Gastroesophageal sphincter (tissue), 4 donors: ENCODE measurements around the gene SLC47A2. TPM values are rescaled to one million over a fixed set of nuclear protein-coding genes. Genes with fewer than 3 reads are reported as not detected.
"Not testable (repeated sequence)": the region's sequence is repeated elsewhere in the genome, so short reads cannot be mapped to it uniquely, and the experiment has no call there.

ENCODE experiments used
- ATAC-seq: fragments of 150-250 bp; one replicate; pipeline ENCODE4 v1.9.1; 2016; ENCODE audit warnings: mild to moderate bottlenecking, moderate library complexity
- H3K27ac ChIP-seq, 4 donors: fragments of 200-600 bp; sonication (generic) in 3 of 4; 1 replicate in 3 of 4; 2 replicates in 1 of 4; pipeline ENCODE4 v1.5.1; 2016 to 2019
- H3K27me3 ChIP-seq: fragments of 200-600 bp; sonication (generic); one replicate; pipeline ENCODE4 v1.5.1; 2019
- H3K36me3 ChIP-seq, 2 donors: fragments of 200-600 bp; sonication (generic); one replicate each; pipeline ENCODE4 v1.5.1; 2019; ENCODE audit warnings: control low read depth in 1 of 2
- H3K4me1 ChIP-seq, 3 donors: fragments of 200-600 bp; sonication (generic); 1 replicate in 2 of 3; 2 replicates in 1 of 3; pipeline ENCODE4 v1.5.1; 2016 to 2019; ENCODE audit warnings: control low read depth in 2 of 3
- H3K4me3 ChIP-seq, 2 donors: fragments of 200-600 bp; sonication (generic); one replicate each; pipeline ENCODE4 v1.5.1; 2019; ENCODE audit warnings: mild to moderate bottlenecking in 1 of 2, moderate library complexity in 1 of 2
- H3K9me3 ChIP-seq, 3 donors: fragments of 200-600 bp; sonication (generic); one replicate each; pipeline ENCODE4 v1.5.1; 2017 to 2019; ENCODE audit warnings: control low read depth in 2 of 3
- CTCF ChIP-seq, 4 experiments: fragments of 200-600 bp in 2 of 4; fragments of 450-650 bp in 2 of 4; sonication (generic) in 1 of 4; IDR thresholded peaks; one replicate each; pipeline ENCODE4 v1.5.1; 2017 to 2019; ENCODE audit warnings: antibody characterized with exemption in 4 of 4, mild to moderate bottlenecking in 2 of 4, moderate library complexity in 2 of 4
- EP300 ChIP-seq: sonication (generic); formaldehyde crosslinking; IDR thresholded peaks from one replicate; pipeline ENCODE4 v1.6.1; 2017; ENCODE audit warnings: antibody characterized with exemption, mild to moderate bottlenecking
- POLR2A ChIP-seq, 2 donors: fragments of 450-650 bp; IDR thresholded peaks; one replicate each; pipeline ENCODE4 v1.6.1; 2017; ENCODE audit warnings: antibody characterized with exemption in 2 of 2, mild to moderate bottlenecking in 2 of 2, moderate library complexity in 1 of 2
- POLR2AphosphoS5 ChIP-seq: sonication (generic); formaldehyde crosslinking; IDR thresholded peaks from one replicate; pipeline ENCODE4 v1.6.1; 2017; ENCODE audit warnings: antibody characterized with exemption
- WGBS, 2 donors: methylation state at CpG; one replicate each; pipeline ENCODE4 v1.1.5; 2018; ENCODE audit warnings: low coverage in 1 of 2; 5-methylcytosine and 5-hydroxymethylcytosine counted together
- total RNA-seq, 4 donors: library from RNA; depleted of rRNA; stranded (reverse); fragments of >200 nt; gene quantifications; one replicate each; pipeline ENCODE4 v1.1.0, GENCODE V29; 2016

Gene SLC47A2
- total RNA-seq, 4 donors from 2014 or later = not detected

- TF ChIP-seq CTCF (IDR thresholded peaks at IDR 0.05) (no peak), POLR2A (IDR thresholded peaks at IDR 0.05) (no peak), EP300 (no peak), POLR2AphosphoS5 (no peak)
- no peak for ATAC-seq
- H3K4me1 ChIP-seq = peaks cover 0 to 14% (median 0%) of the 10 kb centered on the region in 3 donors
- H3K4me3 ChIP-seq = no peak overlapping the region
- H3K9me3 ChIP-seq = no peaks in the 10 kb centered on the region
- no peaks in the 10 kb centered on the region for H3K36me3 ChIP-seq
- WGBS, 2 donors = 50 to 80% methylated on average over 1 of the region's 10 CpGs
- H3K27me3 ChIP-seq = no peaks in the 10 kb centered on the region
- peak overlapping the region in 2 of 4 donors; percentile 33 to 41 for H3K27ac ChIP-seq
Observed at GRCh38 chr17:19703106-19703827, 13.1 kb downstream of the SLC47A2 start.

GRCh38 chr17:19702217-19702641, 14.2 kb downstream of the SLC47A2 start:
- Histone ChIP-seq H3K4me1 (peaks cover 0 to 14% (median 0%) of the 10 kb centered on the region in 3 donors), H3K36me3 (no peaks in the 10 kb centered on the region), H3K4me3 (no peak overlapping the region), H3K9me3 (no peaks in the 10 kb centered on the region), H3K27ac (peak overlapping the region in 1 of 4 donors; percentile 41), H3K27me3 (no peaks in the 10 kb centered on the region)
- whole genome bisulfite sequencing, 2 donors = 62 to 89% methylated on average over 3 to 4 of the region's 4 CpGs
- ATAC-seq = no peak
- TF ChIP-seq EP300 = no peak
- TF ChIP-seq CTCF (IDR thresholded peaks at IDR 0.05) = no peak
- TF ChIP-seq POLR2AphosphoS5 = no peak
- no peak for TF ChIP-seq POLR2A (IDR thresholded peaks at IDR 0.05)

DNA sequence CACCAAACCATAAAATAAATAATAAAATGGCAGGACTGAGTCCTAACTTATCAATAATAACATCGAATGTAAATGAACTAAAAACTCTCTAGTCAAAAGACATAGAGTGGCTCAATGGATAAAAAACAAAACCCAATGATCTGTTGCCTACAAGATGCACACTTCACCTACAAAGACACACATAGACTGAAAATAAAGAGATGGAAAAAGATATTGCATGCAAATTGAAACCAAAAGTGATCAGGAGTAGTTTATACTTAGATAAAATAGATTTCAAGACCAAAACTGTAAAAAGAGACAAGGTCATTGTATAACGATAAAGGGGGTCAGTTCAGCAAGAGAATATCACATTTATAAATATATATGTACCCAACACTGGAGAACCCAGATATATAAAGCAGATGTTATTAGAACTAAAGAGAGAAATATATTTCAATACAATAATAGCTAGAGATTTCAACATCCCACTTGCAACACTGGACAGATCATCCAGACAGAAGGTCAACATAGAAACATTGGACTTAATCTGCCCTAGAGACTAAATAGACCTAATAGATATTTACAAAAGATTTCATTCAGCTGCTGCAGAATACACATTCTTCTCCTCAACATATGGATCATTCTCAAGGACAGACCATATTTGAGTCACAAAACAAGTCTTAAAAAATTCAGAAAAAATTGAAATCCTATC, 29.8 kb downstream of the SLC47A2 start:
- 94 to 96% methylated on average over 2 of the region's 2 CpGs for WGBS, 2 donors

GRCh38 chr17:19684909-19685580, 31.3 kb downstream of the SLC47A2 start:
- H3K27me3 ChIP-seq, H3K4me3 ChIP-seq, H3K4me1 ChIP-seq, H3K36me3 ChIP-seq, H3K9me3 ChIP-seq, H3K27ac ChIP-seq, ATAC-seq: not testable (repeated sequence)
- 96% methylated on average over 6 of the region's 32 CpGs; no CpG with 5 or more reads in 1 of the 2 donors for WGBS, 2 donors

More for the DNA sequence above, 29.8 kb downstream of the SLC47A2 start:
- H3K36me3 ChIP-seq = peaks cover 0 to 3% of the 10 kb centered on the region in 2 donors
- no peak for ATAC-seq
- H3K9me3 ChIP-seq = no peaks in the 10 kb centered on the region
- TF ChIP-seq CTCF (IDR thresholded peaks at IDR 0.05) (no peak), POLR2AphosphoS5 (no peak), POLR2A (IDR thresholded peaks at IDR 0.05) (no peak), EP300 (no peak)
- no peaks in the 10 kb centered on the region for H3K27me3 ChIP-seq
- no peak overlapping the region for H3K4me3 ChIP-seq
- no peaks in the 10 kb centered on the region for H3K4me1 ChIP-seq
- no peak overlapping the region for H3K27ac ChIP-seq

DNA sequence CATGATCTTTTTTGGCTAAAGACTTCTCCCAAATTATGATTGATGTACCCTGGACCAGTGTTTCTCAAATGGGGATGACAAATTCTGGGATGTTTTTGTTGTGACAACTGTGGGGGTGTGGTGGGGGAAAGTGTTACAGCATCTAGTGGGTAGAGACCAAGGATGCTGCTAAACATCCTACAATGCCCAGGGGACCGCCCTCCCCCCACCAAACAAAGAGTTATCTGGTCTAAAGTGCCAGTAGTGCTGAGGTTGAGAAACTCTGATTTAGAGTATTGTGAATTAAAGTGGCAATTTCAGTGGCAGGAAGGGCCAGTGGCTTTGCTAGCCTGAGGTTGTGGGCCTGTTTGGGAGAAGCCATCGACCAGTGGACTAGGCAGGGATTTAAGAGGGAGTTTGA, 33.3 kb downstream of the SLC47A2 start:
- Histone ChIP-seq H3K9me3 (no peaks in the 10 kb centered on the region), H3K27me3 (no peaks in the 10 kb centered on the region), H3K36me3 (peaks cover 0 to 27% of the 10 kb centered on the region in 2 donors), H3K4me1 (no peaks in the 10 kb centered on the region), H3K27ac (no peak overlapping the region), H3K4me3 (no peak overlapping the region)
- TF ChIP-seq EP300 = no peak
- TF ChIP-seq POLR2A (IDR thresholded peaks at IDR 0.05) = no peak
- no peak for TF ChIP-seq POLR2AphosphoS5
- no peak for TF ChIP-seq CTCF (IDR thresholded peaks at IDR 0.05)
- 68 to 100% methylated on average over 1 to 2 of the region's 2 CpGs for WGBS, 2 donors
- ATAC-seq = no peak
